GM10266 (cell line): Measurements from ENCODE around the gene SNX20.

Source experiments
- DNase-seq: peaks from one replicate; pipeline ENCODE4 v3.0.0; 2012; ENCODE audit errors: extremely low spot score
- CTCF ChIP-seq: IDR thresholded peaks from 2 replicates; pipeline ENCODE4 v1.5.1; 2012; ENCODE audit warnings: mild to moderate bottlenecking, low read depth; ENCODE audit not compliant: control insufficient read depth, insufficient read depth; ENCODE audit errors: missing control alignments

SNX20 gene

GRCh38 chr16:50644729-50645128, 36.4 kb downstream of the SNX20 start:
- TF ChIP-seq CTCF: peak; percentile 55
- DNase-seq: peak; percentile 63

- DNase-seq: no peak
- no peak for TF ChIP-seq CTCF
Observed at GRCh38 chr16:50644245-50644644, 36.9 kb downstream of the SNX20 start.

- DNase-seq: no peak
- no peak for TF ChIP-seq CTCF
Observed at GRCh38 chr16:50643192-50643591, 37.9 kb downstream of the SNX20 start.

GRCh38 chr16:50642349-50642748, 38.8 kb downstream of the SNX20 start:
- TF ChIP-seq CTCF: no peak
- DNase-seq: no peak

GRCh38 chr16:50641818-50642187, 39.3 kb downstream of the SNX20 start:
- no peak for DNase-seq

DNA sequence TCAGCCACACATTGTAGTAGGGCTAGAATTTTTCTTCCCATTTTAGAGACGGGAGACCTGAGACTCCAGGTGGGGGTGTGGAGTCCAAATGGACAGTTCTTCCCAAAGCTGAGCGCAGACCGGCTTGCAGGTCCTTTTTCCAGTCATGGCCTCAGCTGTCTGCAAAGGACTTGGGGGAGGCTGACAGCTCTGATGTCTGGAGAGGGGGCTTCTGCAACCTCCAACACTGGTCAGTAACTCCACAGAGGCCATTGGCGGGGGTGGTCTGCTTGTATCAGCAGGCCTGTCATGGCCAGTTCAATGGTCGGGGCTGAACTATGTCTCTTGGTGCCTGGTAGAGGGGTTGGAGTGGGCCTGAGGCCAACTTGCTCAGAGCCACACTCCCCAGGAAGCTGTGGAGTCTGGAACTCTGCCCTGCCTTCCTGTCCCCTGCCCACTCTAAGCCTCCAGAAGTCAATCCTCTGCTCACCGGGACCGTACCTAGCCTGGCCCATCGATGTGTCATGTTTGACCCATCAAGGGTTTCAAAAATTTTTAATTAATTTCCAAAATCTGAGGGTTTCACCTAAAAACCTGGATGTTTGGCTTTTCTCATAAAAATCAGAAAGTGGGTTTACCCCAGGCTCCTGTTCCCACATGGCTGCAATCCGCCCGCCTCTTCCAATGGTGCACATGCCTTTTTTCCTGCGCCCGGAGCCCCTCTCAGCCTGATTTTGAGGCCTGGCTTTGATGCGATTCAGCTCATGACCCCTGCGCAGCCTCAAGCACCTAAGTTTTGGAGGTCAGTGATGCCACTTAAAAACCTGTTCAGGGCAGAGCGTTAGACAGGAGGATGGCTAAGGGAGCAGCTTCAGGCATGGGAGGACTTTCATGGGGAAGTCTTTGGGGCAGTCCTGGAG, 39.9 kb downstream of the SNX20 start:
- DNase-seq: no peak
- no peak for TF ChIP-seq CTCF

More at GRCh38 chr16:50641818-50642187, 39.3 kb downstream of the SNX20 start:
- TF ChIP-seq CTCF: no peak

DNA sequence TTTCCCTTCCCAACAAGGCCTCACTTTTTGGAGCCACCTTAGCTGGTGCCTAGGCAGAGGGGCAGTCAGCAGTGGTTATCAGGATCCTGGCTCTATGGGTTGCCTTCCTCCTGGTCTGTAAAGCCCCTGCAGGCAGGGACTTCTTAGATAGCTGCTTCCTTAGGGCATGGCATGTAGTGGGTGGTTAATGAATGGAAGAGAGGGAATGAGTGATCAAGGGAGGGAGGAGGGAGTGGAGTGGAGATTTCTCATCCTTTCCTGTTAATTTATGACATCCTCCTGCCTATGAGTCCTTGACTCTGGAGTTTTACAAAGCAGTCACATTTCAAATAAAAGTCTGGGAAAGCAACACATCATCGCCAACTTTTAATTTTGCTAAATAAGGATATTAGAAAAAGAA, 40.7 kb downstream of the SNX20 start:
- no peak for DNase-seq
- no peak for TF ChIP-seq CTCF
